ENCODE measurements around the gene KCNQ1. TPM values are rescaled to one million over a fixed set of nuclear protein-coding genes. Genes with fewer than 3 reads are reported as not detected.

The KCNQ1 gene
- total RNA-seq, 2 donors from 2014 or later = 51.4 to 55.8 TPM

- peaks cover 10% of the 10 kb centered on the region for H3K4me1 ChIP-seq
- H3K36me3 ChIP-seq = no peaks in the 10 kb centered on the region
- no peak for TF ChIP-seq CTCF (IDR thresholded peaks at IDR 0.05)
- H3K4me3 ChIP-seq = no peak overlapping the region
- DNase-seq = no peak
- no peaks in the 10 kb centered on the region for H3K9me3 ChIP-seq
- intact Hi-C loops (cut with DNase I) = no loop called here
- no peak overlapping the region for H3K27ac ChIP-seq
- H3K9ac ChIP-seq (ENCODE audit: low read depth in 2 of 2, low read length in 2 of 2) = no peak overlapping the region
- H3K27me3 ChIP-seq = no peaks in the 10 kb centered on the region
These were observed 16.6 kb downstream of the KCNQ1 start for GRCh38 chr11:2461253-2461955.

DNA sequence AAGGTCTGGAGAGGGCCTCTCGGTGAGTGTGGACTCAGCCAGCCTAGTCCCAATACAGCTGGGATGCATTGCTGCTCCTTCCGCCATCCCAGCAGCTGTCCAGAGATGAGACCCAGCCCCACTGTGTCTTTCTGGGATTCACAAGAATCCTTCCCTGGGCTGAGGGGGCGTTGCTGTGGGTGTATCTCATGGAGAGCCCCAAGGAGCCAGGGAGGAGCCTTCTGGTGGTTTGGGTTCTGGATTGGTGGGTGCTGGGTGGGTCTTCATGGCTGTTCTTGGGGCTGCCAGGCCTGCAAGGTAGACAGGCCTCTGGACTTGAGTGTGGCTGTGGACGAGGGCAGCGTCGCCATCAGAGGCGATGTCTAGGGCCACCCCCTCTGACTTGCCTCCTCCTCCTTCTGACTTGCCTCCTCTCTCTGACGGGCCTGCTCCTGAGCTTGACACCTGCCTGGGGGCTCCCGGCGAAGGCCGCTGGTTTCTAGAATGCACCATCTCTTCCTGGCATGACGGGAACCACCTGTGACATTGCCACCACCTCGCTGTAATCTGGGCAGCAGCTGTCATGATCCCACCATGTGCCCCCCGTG is 17.2 kb downstream of the KCNQ1 start:
- Histone ChIP-seq H3K27me3 (no peaks in the 10 kb centered on the region), H3K9ac (ENCODE audit: low read depth in 2 of 2, low read length in 2 of 2) (peak overlapping the region in 1 of 2 donors; percentile 68), H3K36me3 (no peaks in the 10 kb centered on the region), H3K4me3 (no peak overlapping the region), H3K27ac (no peak overlapping the region), H3K4me1 (peaks cover 10% of the 10 kb centered on the region), H3K9me3 (no peaks in the 10 kb centered on the region)
- DNase-seq = no peak
- intact Hi-C loops (cut with DNase I) = no loop called here
- TF ChIP-seq CTCF (IDR thresholded peaks at IDR 0.05) = no peak

- peak overlapping the region in 1 of 2 donors; percentile 68 for H3K9ac ChIP-seq (ENCODE audit: low read depth in 2 of 2, low read length in 2 of 2)
- H3K4me1 ChIP-seq = peaks cover 10% of the 10 kb centered on the region
- no peak for TF ChIP-seq CTCF (IDR thresholded peaks at IDR 0.05)
- intact Hi-C loops (cut with DNase I) = no loop called here
- DNase-seq = no peak
- H3K9me3 ChIP-seq = no peaks in the 10 kb centered on the region
- no peak overlapping the region for H3K4me3 ChIP-seq
- no peak overlapping the region for H3K27ac ChIP-seq
- H3K36me3 ChIP-seq = no peaks in the 10 kb centered on the region
- H3K27me3 ChIP-seq = no peaks in the 10 kb centered on the region
These were observed 17.8 kb downstream of the KCNQ1 start for GRCh38 chr11:2462543-2462985.

DNA sequence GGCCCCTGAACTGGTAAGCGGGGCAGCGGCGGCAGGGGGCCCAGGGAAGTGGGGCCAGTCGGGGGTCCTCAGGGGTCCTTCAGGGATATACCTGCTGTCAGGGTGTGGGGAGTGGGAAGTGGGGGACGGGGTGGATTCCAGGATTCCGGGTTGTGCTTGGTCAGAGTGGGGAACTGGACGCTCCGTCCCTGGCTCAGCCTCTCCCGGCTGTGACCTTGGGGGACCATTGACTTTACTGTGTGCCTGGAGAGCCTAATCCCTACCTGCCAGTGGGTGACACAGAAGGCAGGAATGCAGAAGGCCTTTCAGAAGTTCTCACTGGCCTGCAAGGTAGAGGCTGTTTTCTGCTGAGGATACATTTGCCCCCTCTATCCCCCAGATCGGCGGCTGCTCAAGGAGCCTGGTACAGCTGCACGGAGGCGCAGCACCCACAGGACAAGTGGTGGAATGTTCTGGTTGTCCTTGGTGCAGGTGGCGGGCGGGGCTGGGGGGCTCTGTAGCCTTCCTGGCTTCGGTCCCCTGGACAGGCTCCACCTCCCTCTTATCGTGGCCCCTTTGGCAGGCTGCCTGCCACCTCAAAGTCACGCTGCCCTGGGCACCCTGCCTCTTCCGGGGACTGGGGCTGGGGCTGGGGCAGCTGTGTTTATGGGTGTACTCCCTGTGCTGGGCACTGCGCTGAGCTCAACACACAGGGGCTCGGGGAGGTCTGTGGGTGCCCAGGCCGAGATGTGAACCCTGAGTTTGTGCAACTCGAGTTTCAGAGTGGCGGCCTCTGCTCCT is 18.4 kb downstream of the KCNQ1 start:
- intact Hi-C loops (cut with DNase I) = no loop called here
- Histone ChIP-seq H3K9ac (ENCODE audit: low read depth in 2 of 2, low read length in 2 of 2) (peak overlapping the region; percentile 35 to 68), H3K27me3 (no peaks in the 10 kb centered on the region), H3K9me3 (no peaks in the 10 kb centered on the region), H3K4me3 (no peak overlapping the region), H3K4me1 (peaks cover 10% of the 10 kb centered on the region), H3K27ac (no peak overlapping the region), H3K36me3 (no peaks in the 10 kb centered on the region)
- TF ChIP-seq CTCF (IDR thresholded peaks at IDR 0.05) = no peak
- DNase-seq = peak; percentile 88

DNA sequence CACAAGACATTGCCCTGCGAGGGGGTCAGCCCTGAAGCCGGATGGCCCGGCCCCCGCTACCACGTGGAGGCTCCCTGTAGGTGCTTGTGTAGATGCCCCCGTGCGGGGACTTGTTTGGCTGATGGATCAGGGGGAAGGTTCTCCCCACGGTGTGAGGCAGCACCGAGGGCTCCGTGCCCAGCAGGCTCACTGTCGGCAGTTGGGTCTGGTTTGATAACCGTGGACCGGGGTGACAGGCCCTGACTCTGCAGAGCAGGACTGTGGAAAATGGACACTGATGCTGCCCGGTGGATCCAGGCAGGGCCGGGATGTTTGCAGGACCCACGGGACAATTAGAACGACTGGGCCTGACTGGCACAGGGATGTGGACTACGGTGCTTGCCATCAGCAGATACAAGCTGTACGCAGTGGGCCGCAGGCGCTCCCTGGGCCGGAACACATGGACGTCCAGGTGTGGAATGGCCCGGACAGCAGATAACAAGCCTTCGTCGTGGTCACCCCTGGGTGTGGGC is 19.0 kb downstream of the KCNQ1 start:
- DNase-seq = no peak
- Histone ChIP-seq H3K27ac (no peak overlapping the region), H3K9me3 (no peaks in the 10 kb centered on the region), H3K4me3 (no peak overlapping the region), H3K36me3 (no peaks in the 10 kb centered on the region), H3K4me1 (peaks cover 10% of the 10 kb centered on the region), H3K27me3 (no peaks in the 10 kb centered on the region), H3K9ac (ENCODE audit: low read depth in 2 of 2, low read length in 2 of 2) (peak overlapping the region; percentile 35 to 51)
- no peak for TF ChIP-seq CTCF (IDR thresholded peaks at IDR 0.05)
- intact Hi-C loops (cut with DNase I) = no loop called here
